ENCODE data around the gene B9D1.

Gene B9D1

GRCh38 chr17:19372866-19373504, 10.5 kb upstream of the B9D1 start:
- DNase-seq = no peak

- DNase-seq = no peak
Measured at GRCh38 chr17:19372439-19372838, 9.9 kb upstream of the B9D1 start.

- no peak for DNase-seq
Measured at GRCh38 chr17:19372011-19372370, 9.5 kb upstream of the B9D1 start.

- no peak for DNase-seq
Measured at GRCh38 chr17:19371259-19372010, 8.9 kb upstream of the B9D1 start.

GRCh38 chr17:19370493-19370960, 8.0 kb upstream of the B9D1 start:
- DNase-seq = no peak

GRCh38 chr17:19369846-19370492, 7.4 kb upstream of the B9D1 start:
- DNase-seq = no peak

GRCh38 chr17:19369107-19369778, 6.7 kb upstream of the B9D1 start:
- DNase-seq = no peak

GRCh38 chr17:19368229-19368628, 5.7 kb upstream of the B9D1 start:
- DNase-seq = no peak

GRCh38 chr17:19366637-19366972, 4.1 kb upstream of the B9D1 start:
- DNase-seq = no peak

GRCh38 chr17:19365833-19366636, 3.5 kb upstream of the B9D1 start:
- no peak for DNase-seq

- no peak for DNase-seq
Measured at GRCh38 chr17:19365499-19365817, 2.9 kb upstream of the B9D1 start.

- DNase-seq = peak; percentile 32
Measured at GRCh38 chr17:19364699-19365498, 2.4 kb upstream of the B9D1 start.

- no peak for DNase-seq
Measured at GRCh38 chr17:19363460-19364035, 1.0 kb upstream of the B9D1 start.

- no peak for DNase-seq
Measured at GRCh38 chr17:19363114-19363438, 553 bp upstream of the B9D1 start.

GRCh38 chr17:19361944-19362276, 613 bp downstream of the B9D1 start:
- DNase-seq = no peak

- DNase-seq = no peak
Measured at GRCh38 chr17:19361326-19361725, 1.2 kb downstream of the B9D1 start.

- DNase-seq = no peak
Measured at GRCh38 chr17:19360772-19361171, 1.8 kb downstream of the B9D1 start.

- no peak for DNase-seq
Measured at GRCh38 chr17:19359856-19360255, 2.7 kb downstream of the B9D1 start.

GRCh38 chr17:19359151-19359550, 3.4 kb downstream of the B9D1 start:
- no peak for DNase-seq

- DNase-seq = no peak
Measured at GRCh38 chr17:19357761-19358160, 4.8 kb downstream of the B9D1 start.

GRCh38 chr17:19357351-19357750, 5.2 kb downstream of the B9D1 start:
- no peak for DNase-seq

- DNase-seq = no peak
Measured at GRCh38 chr17:19354748-19355147, 7.8 kb downstream of the B9D1 start.

Data from kidney glomerular epithelial cell (primary cell).